ENCODE data around the gene PTH1R.

PTH1R gene

DNA sequence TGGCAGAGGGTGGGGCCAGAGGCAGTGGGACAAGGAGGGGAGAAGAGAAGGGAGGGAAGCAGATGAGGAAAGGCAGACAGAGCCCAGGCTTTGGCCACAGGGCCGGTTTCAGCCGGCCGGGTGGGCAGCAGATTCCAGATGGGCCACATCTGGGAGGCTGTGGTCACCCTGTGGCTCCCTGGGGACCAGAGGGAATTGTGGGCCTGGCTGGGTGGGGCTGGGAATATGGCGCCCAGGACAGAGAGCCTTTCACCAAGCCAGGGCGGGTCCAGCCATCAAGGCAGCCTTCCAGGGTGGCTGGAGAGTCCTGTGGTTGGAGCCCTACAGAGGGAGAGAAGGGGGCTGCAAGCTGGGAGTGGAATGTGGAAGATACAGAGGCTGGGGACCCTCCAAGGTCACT lies 18.9 kb downstream of the PTH1R start:
- TF ChIP-seq, protein P1, sequence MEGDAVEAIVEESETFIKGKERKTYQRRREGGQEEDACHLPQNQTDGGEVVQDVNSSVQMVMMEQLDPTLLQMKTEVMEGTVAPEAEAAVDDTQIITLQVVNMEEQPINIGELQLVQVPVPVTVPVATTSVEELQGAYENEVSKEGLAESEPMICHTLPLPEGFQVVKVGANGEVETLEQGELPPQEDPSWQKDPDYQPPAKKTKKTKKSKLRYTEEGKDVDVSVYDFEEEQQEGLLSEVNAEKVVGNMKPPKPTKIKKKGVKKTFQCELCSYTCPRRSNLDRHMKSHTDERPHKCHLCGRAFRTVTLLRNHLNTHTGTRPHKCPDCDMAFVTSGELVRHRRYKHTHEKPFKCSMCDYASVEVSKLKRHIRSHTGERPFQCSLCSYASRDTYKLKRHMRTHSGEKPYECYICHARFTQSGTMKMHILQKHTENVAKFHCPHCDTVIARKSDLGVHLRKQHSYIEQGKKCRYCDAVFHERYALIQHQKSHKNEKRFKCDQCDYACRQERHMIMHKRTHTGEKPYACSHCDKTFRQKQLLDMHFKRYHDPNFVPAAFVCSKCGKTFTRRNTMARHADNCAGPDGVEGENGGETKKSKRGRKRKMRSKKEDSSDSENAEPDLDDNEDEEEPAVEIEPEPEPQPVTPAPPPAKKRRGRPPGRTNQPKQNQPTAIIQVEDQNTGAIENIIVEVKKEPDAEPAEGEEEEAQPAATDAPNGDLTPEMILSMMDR (IDR thresholded peaks at IDR 0.05; ENCODE audit: borderline replicate concordance, insufficient read depth, low read depth, low read length): no peak
- no peak overlapping the region for H3K4me3 ChIP-seq (ENCODE audit: low read depth, low read length)

DNA sequence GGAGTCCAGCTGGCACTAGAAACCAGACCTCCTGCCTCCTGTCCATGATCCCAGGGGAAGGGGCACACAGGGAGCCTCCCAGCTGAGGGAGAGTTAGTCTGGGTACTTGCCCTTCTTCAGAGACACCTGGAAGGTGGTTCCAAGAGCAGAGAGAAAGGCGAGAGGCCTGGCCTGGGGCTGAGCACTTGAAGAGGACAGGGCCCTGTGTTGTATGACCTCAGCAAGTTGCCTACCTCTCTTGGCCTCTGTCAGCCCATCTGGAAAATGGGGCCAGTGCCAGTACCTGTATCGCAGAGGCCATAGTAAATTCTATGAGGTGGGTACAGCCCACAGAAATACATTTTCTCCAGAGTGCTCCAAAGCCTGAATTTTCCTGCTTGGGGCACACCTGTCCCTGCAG lies 19.5 kb downstream of the PTH1R start:
- TF ChIP-seq, protein P1 (IDR thresholded peaks at IDR 0.05; ENCODE audit: borderline replicate concordance, insufficient read depth, low read depth, low read length): no peak
- no peak overlapping the region for H3K4me3 ChIP-seq (ENCODE audit: low read depth, low read length)

DNA sequence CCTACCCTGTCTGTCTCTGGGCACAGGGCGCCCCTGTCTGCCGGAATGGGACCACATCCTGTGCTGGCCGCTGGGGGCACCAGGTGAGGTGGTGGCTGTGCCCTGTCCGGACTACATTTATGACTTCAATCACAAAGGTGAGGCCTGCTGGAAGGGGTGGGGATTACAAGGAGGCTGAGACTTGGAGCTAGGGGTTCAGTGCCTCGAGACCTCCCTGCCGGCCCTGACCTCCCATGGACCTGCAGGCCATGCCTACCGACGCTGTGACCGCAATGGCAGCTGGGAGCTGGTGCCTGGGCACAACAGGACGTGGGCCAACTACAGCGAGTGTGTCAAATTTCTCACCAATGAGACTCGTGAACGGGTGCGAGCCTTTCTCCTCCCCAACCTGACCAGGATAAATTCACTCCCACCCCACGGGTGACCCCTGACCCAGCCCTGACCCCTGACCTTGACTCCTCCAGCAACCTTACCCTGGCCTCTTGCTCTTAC lies 20.4 kb downstream of the PTH1R start:
- TF ChIP-seq, protein P1 (IDR thresholded peaks at IDR 0.05; ENCODE audit: borderline replicate concordance, insufficient read depth, low read depth, low read length): no peak
- H3K4me3 ChIP-seq (ENCODE audit: low read depth, low read length): no peak overlapping the region

DNA sequence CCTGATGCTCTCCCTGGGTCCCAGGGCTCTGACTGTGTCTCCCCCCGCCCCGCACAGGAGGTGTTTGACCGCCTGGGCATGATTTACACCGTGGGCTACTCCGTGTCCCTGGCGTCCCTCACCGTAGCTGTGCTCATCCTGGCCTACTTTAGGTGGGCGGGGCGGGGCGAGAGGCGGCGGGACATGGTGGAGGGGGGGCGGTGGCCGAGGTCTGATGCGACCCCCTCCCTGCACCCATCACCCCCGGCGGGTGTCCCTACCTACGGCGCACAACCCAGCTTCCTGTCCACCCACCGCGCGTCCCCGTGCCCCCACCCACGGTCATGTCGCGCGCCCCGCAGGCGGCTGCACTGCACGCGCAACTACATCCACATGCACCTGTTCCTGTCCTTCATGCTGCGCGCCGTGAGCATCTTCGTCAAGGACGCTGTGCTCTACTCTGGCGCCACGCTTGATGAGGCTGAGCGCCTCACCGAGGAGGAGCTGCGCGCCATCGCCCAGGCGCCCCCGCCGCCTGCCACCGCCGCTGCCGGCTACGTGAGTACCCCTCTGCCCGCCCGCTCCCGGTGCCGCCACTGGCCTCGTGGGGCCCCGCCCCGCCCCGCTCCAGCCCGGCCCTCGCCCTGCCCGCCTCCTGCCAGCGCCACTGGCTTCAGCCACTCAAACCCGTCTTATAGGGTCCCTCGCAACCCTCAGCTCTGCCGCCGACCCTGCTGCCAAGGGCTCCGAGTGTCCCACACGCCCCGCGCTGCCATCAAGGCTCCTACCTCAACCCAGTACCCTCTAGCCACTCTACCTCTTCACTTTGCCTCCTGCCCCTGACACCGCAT lies 21.0 kb downstream of the PTH1R start:
- H3K4me3 ChIP-seq (ENCODE audit: low read depth, low read length): no peak overlapping the region
- TF ChIP-seq, protein P1 (IDR thresholded peaks at IDR 0.05; ENCODE audit: borderline replicate concordance, insufficient read depth, low read depth, low read length): no peak

DNA sequence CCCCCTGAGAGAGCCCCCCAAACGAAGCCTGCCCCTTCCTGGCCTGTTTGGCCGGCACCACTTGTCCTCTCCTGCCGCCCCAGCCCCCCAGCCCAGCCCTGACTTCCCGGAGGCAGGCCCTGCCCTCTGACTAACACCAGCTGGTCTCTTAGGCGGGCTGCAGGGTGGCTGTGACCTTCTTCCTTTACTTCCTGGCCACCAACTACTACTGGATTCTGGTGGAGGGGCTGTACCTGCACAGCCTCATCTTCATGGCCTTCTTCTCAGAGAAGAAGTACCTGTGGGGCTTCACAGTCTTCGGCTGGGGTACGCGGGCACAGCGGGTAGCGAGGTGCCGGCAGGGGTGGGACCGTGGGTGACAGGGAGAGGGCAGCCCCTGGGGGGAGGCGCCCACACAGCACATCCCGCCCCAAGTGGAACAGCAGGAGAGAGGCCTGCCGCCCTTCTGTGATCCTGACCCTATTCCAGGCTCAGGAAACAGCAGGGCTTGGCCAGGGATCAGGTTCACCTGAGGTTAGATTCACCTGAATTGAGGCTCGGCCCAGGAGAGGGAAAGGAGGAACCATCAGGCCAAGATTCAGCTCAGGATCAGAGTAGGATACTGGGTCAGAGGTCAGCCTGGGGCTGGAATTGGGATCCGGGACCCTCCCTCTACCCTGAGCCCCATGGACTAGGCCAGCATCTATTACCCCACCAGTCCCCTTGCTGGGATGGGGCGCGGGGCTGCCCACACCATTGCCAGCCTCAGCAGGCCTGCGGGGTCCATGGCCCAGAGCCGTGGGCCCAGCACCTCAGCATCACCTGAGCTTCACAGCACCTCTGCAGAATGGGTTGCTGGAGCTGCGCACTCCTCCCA lies 21.9 kb downstream of the PTH1R start:
- no peak overlapping the region for H3K4me3 ChIP-seq (ENCODE audit: low read depth, low read length)
- TF ChIP-seq, protein P1 (IDR thresholded peaks at IDR 0.05; ENCODE audit: borderline replicate concordance, insufficient read depth, low read depth, low read length): no peak

DNA sequence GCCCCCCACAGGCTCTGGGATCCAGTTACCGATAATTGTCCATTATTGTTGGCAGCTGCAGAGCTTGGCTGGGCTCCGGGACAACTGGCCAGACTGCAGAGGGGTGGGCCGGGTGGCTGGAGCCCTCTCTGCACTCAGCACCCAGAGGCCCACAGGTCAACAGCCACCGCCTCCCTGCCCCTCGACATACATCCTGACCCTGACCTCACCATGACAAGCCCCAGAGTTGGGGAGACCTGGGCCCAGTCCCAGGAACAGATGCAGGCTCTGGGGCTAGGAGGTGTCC lies 22.4 kb downstream of the PTH1R start:
- no peak overlapping the region for H3K4me3 ChIP-seq (ENCODE audit: low read depth, low read length)
- TF ChIP-seq, protein P1 (IDR thresholded peaks at IDR 0.05; ENCODE audit: borderline replicate concordance, insufficient read depth, low read depth, low read length): no peak
